C4-2B (cell line): ENCODE data around the gene OOSP2.

ENCODE experiments used
- CTCF ChIP-seq: fragments of 450-650 bp; conservative IDR thresholded peaks from 2 replicates; pipeline ENCODE4 v1.5.1; 2017; ENCODE audit warnings: mild to moderate bottlenecking
- ZFX ChIP-seq: fragments of 450-650 bp; IDR thresholded peaks from 2 replicates; pipeline ENCODE4 v1.6.1; 2017

- no peak for TF ChIP-seq ZFX
- no peak for TF ChIP-seq CTCF
These were observed 48.2 kb downstream of the OOSP2 start, which contains the start of gene MS4A2 for GRCh38 chr11:60088364-60088763.
